ENCODE measurements around the gene SORCS1. TPM values are rescaled to one million over a fixed set of nuclear protein-coding genes. Genes with fewer than 3 reads are reported as not detected.

Gene SORCS1
- total RNA-seq, 1 donor from 2014 or later, result 13.6 TPM

GRCh38 chr10:106825576-106826364 lies 338.7 kb downstream of the SORCS1 start:
- Mint-ChIP-seq H3K36me3 (ENCODE audit: insufficient read depth) (no peaks in the 10 kb centered on the region), H3K4me1 (ENCODE audit: low read depth) (no peaks in the 10 kb centered on the region), H3K27me3 (no peaks in the 10 kb centered on the region), H3K4me3 (ENCODE audit: low read depth) (no peak overlapping the region), H3K27ac (no peak overlapping the region), H3K9me3 (ENCODE audit: low read depth) (no peaks in the 10 kb centered on the region)
- TF ChIP-seq, protein P1, sequence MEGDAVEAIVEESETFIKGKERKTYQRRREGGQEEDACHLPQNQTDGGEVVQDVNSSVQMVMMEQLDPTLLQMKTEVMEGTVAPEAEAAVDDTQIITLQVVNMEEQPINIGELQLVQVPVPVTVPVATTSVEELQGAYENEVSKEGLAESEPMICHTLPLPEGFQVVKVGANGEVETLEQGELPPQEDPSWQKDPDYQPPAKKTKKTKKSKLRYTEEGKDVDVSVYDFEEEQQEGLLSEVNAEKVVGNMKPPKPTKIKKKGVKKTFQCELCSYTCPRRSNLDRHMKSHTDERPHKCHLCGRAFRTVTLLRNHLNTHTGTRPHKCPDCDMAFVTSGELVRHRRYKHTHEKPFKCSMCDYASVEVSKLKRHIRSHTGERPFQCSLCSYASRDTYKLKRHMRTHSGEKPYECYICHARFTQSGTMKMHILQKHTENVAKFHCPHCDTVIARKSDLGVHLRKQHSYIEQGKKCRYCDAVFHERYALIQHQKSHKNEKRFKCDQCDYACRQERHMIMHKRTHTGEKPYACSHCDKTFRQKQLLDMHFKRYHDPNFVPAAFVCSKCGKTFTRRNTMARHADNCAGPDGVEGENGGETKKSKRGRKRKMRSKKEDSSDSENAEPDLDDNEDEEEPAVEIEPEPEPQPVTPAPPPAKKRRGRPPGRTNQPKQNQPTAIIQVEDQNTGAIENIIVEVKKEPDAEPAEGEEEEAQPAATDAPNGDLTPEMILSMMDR (IDR thresholded peaks at IDR 0.05; ENCODE audit: unreplicated experiment), result no peak
- DNase-seq (ENCODE audit: low spot score, unreplicated experiment), result no peak

- Mint-ChIP-seq H3K4me3 (ENCODE audit: low read depth) (no peak overlapping the region), H3K27me3 (no peaks in the 10 kb centered on the region), H3K9me3 (ENCODE audit: low read depth) (no peaks in the 10 kb centered on the region), H3K27ac (no peak overlapping the region), H3K36me3 (ENCODE audit: insufficient read depth) (no peaks in the 10 kb centered on the region), H3K4me1 (ENCODE audit: low read depth) (peaks cover 15% of the 10 kb centered on the region)
- TF ChIP-seq, protein P1 (IDR thresholded peaks at IDR 0.05; ENCODE audit: unreplicated experiment), result no peak
- no peak for DNase-seq (ENCODE audit: low spot score, unreplicated experiment)
Observed at GRCh38 chr10:106820579-106820978, 343.9 kb downstream of the SORCS1 start.

GRCh38 chr10:106819490-106819889 lies 345.0 kb downstream of the SORCS1 start:
- Mint-ChIP-seq H3K36me3 (ENCODE audit: insufficient read depth) (no peaks in the 10 kb centered on the region), H3K27ac (no peak overlapping the region), H3K27me3 (no peaks in the 10 kb centered on the region), H3K4me1 (ENCODE audit: low read depth) (peaks cover 15% of the 10 kb centered on the region), H3K4me3 (ENCODE audit: low read depth) (no peak overlapping the region), H3K9me3 (ENCODE audit: low read depth) (no peaks in the 10 kb centered on the region)
- TF ChIP-seq, protein P1 (IDR thresholded peaks at IDR 0.05; ENCODE audit: unreplicated experiment), result no peak
- no peak for DNase-seq (ENCODE audit: low spot score, unreplicated experiment)

DNA sequence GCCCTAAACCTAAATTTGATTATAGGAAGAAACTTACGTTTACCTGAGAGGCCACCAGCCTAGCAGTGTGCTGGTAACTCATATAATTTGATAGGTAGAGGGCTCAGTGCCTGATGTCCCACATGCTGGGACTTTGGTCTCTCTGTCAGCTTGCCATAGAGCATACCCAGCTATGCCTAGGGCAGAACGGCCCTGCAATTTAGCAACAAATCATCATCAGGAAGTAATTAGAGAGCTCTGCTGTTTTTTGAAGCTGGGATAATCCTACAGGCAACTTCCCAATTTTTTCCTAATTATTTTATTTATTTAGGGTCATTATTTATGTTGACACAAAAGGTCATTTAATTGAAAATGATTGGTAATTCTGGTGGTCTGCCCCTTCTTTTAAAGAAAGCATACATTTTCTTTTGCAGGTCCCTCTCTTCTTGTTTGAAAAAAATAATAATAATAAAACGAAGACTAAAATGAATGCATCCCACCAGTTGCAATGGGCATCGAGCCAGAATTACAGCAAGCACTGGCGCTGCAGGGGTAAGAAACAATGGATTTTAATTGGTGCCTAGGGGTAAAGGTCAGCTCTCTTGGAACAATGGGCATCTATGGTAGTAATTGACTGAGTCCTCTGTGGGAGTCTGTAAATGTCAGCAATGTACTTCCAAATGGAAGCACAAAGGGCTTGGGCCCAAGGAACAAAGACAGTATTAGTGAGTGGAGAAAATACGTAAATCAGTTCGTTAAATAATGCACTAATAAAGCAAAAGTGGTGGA lies 348.0 kb downstream of the SORCS1 start:
- Mint-ChIP-seq H3K36me3 (ENCODE audit: insufficient read depth) (no peaks in the 10 kb centered on the region), H3K9me3 (ENCODE audit: low read depth) (no peaks in the 10 kb centered on the region), H3K4me3 (ENCODE audit: low read depth) (no peak overlapping the region), H3K27ac (no peak overlapping the region), H3K4me1 (ENCODE audit: low read depth) (peaks cover 15% of the 10 kb centered on the region), H3K27me3 (no peaks in the 10 kb centered on the region)
- DNase-seq (ENCODE audit: low spot score, unreplicated experiment), result no peak
- TF ChIP-seq, protein P1 (IDR thresholded peaks at IDR 0.05; ENCODE audit: unreplicated experiment), result no peak

GRCh38 chr10:106815427-106816043 lies 349.0 kb downstream of the SORCS1 start:
- Mint-ChIP-seq H3K27ac (no peak overlapping the region), H3K27me3 (no peaks in the 10 kb centered on the region), H3K4me1 (ENCODE audit: low read depth) (peaks cover 15% of the 10 kb centered on the region), H3K36me3 (ENCODE audit: insufficient read depth) (no peaks in the 10 kb centered on the region), H3K4me3 (ENCODE audit: low read depth) (no peak overlapping the region), H3K9me3 (ENCODE audit: low read depth) (no peaks in the 10 kb centered on the region)
- TF ChIP-seq, protein P1 (IDR thresholded peaks at IDR 0.05; ENCODE audit: unreplicated experiment), result no peak
- DNase-seq (ENCODE audit: low spot score, unreplicated experiment), result no peak
